Middle frontal gyrus (tissue), 1 donor: ENCODE measurements around the gene CTIF.

Experiments used
- DNase-seq: peaks from one replicate; pipeline ENCODE4 v3.0.0-alpha.2; 2015; ENCODE audit warnings: low spot score; ENCODE audit errors: extremely low spot score

Gene CTIF

GRCh38 chr18:48725562-48725961 is 186.7 kb downstream of the CTIF start:
- no peak for DNase-seq

- no peak for DNase-seq
Measured at GRCh38 chr18:48727681-48728080, 188.8 kb downstream of the CTIF start.

GRCh38 chr18:48728204-48728833 is 189.5 kb downstream of the CTIF start:
- DNase-seq: no peak

- no peak for DNase-seq
Measured at GRCh38 chr18:48729404-48729803, 190.6 kb downstream of the CTIF start.

- DNase-seq: no peak
Measured at GRCh38 chr18:48730010-48730409, 191.2 kb downstream of the CTIF start.

GRCh38 chr18:48732767-48733424 is 194.1 kb downstream of the CTIF start:
- DNase-seq: no peak

DNA sequence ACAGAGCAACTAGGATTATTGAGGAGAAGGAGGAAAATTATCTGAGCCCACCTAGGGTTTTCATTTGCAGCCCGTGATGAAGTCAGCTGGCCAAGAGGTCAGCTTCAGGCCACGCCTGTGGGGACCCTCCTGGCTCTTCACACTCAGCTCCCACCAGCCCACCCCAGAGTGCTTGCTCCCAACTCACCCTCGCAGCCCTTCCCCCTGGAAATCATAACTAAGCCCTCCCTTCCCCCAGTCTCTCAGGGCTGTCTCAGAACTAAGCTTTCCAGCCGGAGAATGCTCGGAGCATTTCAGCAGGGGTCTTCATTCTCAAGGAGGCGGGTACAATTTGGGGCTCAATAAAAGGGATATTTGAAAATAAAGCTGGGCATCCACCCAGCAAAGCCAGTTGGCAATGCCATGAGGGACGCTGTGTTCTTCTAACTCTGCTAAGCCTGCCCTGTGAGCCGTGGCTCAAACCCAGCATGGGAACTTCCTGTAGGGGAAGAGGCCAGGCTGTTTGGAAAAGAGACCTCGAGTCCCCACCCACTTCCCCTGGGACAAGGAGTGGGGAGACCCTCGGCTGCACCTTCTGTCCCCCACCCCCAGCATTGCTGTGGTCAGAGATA is 194.9 kb downstream of the CTIF start:
- DNase-seq: no peak

DNA sequence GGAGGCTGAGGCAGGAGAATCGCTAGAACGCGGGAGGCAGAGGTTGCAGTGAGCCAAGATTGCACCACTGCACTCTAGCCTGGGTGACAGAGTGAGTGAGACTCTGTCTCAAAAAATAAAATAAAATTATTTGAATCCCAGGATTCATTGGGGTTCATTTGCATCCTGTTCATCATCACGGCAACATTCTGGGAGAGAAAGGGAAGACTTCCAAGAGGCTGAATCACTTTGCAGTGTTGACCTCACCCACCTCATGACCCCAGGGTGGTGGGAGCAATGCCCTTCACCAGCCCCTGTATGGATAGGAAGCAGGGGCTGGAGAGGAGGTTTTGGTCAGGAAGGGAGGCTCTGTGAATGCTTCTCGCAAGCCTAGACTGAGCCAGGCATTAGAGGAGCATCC is 195.6 kb downstream of the CTIF start:
- no peak for DNase-seq

DNA sequence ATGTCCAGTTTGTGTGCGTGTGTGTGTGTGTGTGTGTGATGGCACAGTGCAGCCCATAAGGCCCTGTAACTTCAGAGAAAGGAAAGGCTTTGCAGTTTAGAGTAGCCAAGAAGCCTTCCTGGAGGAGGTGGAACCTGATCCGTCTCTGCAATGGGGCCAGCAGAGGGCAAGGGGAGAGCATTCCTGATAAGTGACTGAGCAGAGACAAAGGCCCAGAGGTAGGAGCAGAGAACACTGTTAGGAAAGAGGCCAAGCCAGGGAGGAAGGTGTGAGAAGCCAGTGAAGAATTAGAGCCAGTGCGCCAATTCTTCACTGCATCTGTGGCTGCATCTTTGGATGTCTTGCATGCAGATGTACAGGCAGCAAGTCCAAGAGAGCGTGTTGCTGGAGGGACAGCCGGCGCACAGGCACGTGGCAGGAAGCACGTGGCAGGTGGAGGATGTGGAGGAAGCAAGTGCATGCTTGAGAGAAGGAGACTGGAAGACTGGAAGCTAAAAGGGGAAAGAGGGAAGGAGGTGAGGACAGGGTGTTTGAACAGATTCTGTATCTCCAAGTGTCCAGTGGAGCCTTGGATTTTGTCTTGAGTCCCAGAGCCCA is 196.3 kb downstream of the CTIF start:
- no peak for DNase-seq

- no peak for DNase-seq
Measured at GRCh38 chr18:48735681-48736255, 196.9 kb downstream of the CTIF start.

- DNase-seq: no peak
Measured at GRCh38 chr18:48736321-48737260, 197.8 kb downstream of the CTIF start.

DNA sequence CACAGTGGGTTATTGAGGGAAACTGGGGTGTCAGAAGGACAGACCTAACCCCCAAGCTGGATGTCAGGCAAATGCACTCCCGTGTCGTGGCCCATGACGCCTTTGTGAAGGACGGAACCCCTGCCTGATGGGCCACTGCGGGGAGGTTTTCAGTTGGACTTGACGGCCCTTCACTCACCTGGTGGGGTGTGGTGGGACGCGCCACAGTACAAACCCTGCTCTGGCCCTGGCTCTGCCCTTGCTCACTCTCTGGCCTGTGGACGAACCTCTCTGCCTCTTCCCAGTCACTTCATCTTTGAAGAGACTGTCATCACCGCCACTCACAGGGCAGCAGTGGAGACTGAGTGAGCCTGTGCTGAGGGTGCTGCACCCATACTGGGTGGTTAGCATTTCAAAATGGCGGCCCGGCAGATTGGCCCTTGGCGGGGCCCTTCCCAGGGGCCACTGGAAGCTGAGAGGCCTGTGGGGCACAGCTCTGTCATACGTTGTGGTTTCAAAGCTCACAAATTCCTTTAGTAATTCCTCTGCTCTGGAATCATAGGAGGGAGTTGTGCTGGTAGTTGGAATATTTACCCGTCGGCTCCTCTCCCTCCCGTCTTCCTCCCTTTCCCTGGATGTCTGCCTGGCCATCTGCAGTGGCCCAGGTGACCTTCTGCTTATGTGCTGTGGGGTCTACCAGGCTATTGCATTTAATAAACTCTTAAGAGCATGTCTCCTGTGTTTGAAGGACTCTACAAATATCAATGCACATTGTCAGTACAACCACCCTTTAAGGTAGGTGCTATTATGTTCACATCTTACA is 200.6 kb downstream of the CTIF start:
- no peak for DNase-seq

DNA sequence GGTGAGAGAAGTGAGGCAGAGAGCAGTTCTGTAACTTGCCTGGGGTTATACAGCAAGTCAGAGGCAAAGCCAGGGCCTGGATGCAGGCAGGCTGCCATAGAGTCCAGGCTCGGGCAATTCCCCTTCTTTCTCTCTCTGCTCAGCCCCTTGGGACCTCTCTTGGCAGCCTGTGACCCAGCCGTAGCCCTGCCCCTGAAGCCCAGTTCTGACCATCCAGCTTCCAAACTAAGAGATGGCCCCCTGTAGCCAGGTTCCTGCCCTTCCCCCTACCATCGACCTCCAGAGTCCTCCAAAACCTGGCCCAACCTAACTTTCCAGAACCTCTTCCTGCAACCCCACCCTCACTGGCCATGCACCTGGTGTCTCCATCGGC is 201.2 kb downstream of the CTIF start:
- DNase-seq: no peak

DNA sequence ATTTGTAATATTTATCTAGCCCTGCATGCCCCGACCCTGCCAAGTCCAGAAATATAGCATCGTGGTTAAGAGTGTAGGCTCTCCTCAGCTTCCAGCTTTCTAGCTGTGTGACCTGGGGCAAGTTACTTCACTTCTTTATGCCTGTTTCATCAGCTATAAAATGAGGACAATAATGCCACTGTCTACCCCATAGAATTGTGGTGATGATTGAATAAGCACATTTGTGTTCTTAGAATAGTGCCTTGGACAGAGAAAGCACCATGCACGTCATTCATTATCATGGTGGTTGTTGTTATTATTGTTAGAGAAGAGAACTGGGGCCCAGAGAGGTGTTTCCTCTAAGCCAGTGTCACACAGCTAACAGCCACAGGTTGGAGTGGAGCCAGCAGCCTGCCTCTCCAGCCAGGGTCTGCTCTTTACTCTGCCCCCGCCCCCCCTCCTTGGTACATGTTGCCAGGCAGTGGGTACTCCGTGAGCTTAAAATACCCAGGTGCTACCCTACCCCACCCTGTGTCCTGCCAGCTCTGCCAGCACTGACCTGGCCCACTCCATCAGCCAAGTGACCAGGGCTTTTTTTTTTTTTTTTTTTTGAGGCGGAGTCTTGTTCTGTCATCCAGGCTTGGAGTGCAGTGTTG is 202.1 kb downstream of the CTIF start:
- no peak for DNase-seq

- no peak for DNase-seq
Measured at GRCh38 chr18:48741866-48742265, 203.0 kb downstream of the CTIF start.

GRCh38 chr18:48742304-48742703 is 203.5 kb downstream of the CTIF start:
- DNase-seq: no peak

DNA sequence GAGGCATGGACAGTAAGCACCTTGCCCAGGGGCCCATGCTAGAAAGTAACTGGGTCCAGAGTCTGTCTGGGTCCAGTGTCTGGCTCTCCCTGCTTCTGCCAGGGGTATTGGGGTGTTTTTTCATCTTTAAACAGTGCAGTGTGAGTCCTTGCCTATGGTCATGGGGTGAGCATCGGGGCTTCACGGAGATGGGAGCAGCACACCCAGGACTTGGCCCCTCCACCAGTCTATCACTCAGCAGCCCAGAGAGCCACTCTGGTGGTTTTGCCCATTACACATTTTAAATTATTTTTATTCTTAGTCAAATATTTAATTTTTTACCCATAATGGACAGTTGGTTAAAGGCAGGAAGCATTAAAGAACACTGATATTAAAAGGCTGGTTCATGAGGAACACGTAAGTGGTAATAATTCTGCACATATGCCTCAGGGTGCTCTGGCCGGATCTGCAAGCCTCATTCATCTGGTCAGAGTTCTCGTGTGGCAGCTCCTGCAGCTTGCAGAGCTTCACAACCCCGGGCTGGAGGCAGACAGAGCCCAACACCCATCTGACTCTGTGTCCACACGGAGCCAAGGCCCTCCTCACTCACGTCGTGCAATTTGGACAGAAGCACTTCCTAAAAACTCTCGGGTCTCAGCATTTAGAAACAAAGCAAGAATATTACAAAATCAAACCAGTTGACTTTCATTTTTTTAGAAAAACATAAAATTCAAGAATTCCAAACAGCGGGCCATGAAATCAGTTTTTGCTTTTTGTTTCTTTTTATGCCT is 204.1 kb downstream of the CTIF start:
- DNase-seq: no peak

DNA sequence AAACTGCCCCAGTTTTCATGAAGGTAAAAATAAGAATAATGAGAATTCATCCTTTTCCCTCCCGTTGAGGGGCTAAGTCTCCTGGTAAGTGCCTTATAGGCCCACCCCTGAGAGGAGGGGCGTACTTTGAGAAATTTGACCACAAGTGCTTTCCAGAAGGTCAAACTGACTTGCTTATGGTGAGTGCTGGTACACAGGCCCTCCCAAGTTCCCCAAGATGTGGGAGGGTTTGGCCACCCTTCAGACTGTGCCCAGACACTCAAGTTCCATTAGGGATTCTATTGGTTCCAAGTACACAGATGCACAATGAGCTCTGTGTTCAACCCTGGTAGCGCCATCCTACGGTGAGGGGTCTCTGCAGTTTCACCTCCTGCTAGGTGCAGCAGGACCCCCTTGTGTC is 205.1 kb downstream of the CTIF start:
- no peak for DNase-seq

GRCh38 chr18:48745293-48745692 is 206.5 kb downstream of the CTIF start:
- no peak for DNase-seq
